NB4 (cell line): ENCODE results near the gene ITGA4.

Experiments used
- DNase-seq: peaks from one replicate; pipeline ENCODE4 v3.0.0; 2010; ENCODE audit warnings: low read depth
- H3K4me3 ChIP-seq: one replicate; pipeline ENCODE4 v1.5.1; 2011; ENCODE audit warnings: mild to moderate bottlenecking, low read depth, low read length, moderate library complexity
- MYC ChIP-seq: IDR thresholded peaks from 2 replicates; pipeline ENCODE4 v1.6.1; 2011; ENCODE audit warnings: low read depth, low read length
- POLR2A ChIP-seq: IDR thresholded peaks from 2 replicates; pipeline ENCODE4 v1.6.1; 2011; ENCODE audit warnings: mild to moderate bottlenecking; ENCODE audit not compliant: insufficient read length; ENCODE audit errors: extremely low read depth
- TF ChIP-seq, protein P1 (sequence below): IDR thresholded peaks from 2 replicates; pipeline ENCODE4 v1.6.1; 2011; ENCODE audit warnings: low read depth, low read length
- TF ChIP-seq, protein P2 (sequence below): IDR thresholded peaks from one replicate; pipeline ENCODE4 v1.5.1; 2012; ENCODE audit warnings: low read depth, low read length

Gene ITGA4

DNA sequence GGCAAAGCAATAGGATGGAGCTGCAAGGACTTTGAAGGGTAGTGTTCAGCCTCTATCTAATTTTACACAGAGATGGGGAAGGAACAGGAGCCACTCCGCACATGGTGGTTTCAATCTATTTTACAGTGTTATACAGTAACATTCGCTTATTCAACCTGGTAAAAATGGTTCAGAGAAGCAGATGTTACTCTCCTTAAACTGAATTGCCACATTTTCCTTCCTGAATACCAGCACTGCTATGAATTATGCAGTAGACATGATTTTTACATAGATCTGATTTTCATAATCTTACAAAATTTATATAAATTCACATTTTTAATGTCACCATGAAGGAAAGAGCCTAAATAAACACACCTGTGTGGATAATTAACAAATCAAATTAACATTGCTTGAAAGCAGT lies 85.0 kb downstream of the ITGA4 start:
- TF ChIP-seq, protein P1, sequence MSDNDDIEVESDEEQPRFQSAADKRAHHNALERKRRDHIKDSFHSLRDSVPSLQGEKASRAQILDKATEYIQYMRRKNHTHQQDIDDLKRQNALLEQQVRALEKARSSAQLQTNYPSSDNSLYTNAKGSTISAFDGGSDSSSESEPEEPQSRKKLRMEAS: no peak
- TF ChIP-seq POLR2A: no peak
- TF ChIP-seq MYC: no peak
- TF ChIP-seq, protein P2, sequence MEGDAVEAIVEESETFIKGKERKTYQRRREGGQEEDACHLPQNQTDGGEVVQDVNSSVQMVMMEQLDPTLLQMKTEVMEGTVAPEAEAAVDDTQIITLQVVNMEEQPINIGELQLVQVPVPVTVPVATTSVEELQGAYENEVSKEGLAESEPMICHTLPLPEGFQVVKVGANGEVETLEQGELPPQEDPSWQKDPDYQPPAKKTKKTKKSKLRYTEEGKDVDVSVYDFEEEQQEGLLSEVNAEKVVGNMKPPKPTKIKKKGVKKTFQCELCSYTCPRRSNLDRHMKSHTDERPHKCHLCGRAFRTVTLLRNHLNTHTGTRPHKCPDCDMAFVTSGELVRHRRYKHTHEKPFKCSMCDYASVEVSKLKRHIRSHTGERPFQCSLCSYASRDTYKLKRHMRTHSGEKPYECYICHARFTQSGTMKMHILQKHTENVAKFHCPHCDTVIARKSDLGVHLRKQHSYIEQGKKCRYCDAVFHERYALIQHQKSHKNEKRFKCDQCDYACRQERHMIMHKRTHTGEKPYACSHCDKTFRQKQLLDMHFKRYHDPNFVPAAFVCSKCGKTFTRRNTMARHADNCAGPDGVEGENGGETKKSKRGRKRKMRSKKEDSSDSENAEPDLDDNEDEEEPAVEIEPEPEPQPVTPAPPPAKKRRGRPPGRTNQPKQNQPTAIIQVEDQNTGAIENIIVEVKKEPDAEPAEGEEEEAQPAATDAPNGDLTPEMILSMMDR: no peak

DNA sequence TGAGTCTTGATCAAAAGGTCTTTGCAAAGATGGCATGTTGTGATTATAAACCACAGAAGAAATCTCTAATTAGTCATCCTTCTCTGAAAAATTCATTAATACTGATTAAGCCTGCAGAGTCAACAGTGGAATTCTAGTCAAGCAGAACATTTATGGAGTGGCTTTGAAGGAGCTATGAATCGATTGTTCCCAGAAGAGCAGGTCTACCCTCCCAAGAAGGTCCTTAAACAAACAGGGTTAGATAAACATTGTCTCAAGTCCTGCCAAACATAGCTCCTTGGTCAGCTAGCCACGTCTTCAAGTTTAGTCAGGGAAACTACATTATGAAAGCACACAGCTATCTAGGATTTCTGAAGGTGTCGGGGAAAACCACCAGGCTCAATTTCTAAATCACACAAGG lies 88.9 kb downstream of the ITGA4 start:
- no peak for DNase-seq
- TF ChIP-seq MYC (no peak), POLR2A (no peak)
- TF ChIP-seq, protein P2: no peak
- no peak overlapping the region for H3K4me3 ChIP-seq

More for the DNA sequence above, 85.0 kb downstream of the ITGA4 start:
- H3K4me3 ChIP-seq: no peak overlapping the region
- no peak for DNase-seq

DNA sequence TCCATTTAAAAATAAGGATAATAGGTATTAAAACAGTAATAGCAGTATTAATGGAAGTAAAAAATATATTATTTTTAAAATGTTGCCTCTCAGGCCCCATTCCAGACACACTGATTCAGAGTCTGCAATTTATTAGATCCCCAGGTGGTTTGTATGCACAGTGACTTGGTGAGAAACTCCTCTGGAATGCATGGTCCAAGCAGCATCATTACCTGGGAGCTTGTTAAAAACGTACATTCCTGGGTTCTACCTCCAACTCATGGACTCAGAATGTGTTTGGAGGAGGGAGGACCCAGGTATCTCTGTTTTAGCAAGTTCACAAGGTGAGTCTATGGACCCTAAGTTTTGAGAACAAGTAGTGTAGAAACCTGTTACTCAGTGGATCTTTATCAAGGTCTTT lies 95.6 kb downstream of the ITGA4 start:
- H3K4me3 ChIP-seq: no peak overlapping the region
- no peak for DNase-seq
- TF ChIP-seq, protein P2: no peak
- TF ChIP-seq POLR2A (no peak), MYC (no peak)
- TF ChIP-seq, protein P1: no peak

DNA sequence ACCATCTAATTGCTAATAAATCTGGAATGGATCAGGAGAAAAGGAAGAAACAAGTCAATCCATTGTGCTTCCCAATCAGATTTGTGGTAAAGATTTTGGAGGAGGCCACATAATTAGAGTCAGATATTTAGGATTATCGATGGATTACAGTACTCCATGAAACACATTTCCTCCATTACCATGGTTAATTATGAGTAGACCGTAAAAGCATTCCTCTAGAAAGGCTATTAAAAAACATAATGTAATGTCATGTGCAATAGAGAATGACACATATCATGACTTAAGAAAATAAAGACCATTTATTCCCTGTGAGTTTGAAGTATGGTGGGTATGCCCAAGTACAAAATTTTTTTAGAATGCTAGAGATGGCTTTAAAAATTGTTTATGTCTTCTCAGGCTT lies 96.1 kb downstream of the ITGA4 start:
- no peak for DNase-seq
- TF ChIP-seq POLR2A (no peak), MYC (no peak)
- TF ChIP-seq, protein P1: no peak
- TF ChIP-seq, protein P2: no peak
- H3K4me3 ChIP-seq: no peak overlapping the region

DNA sequence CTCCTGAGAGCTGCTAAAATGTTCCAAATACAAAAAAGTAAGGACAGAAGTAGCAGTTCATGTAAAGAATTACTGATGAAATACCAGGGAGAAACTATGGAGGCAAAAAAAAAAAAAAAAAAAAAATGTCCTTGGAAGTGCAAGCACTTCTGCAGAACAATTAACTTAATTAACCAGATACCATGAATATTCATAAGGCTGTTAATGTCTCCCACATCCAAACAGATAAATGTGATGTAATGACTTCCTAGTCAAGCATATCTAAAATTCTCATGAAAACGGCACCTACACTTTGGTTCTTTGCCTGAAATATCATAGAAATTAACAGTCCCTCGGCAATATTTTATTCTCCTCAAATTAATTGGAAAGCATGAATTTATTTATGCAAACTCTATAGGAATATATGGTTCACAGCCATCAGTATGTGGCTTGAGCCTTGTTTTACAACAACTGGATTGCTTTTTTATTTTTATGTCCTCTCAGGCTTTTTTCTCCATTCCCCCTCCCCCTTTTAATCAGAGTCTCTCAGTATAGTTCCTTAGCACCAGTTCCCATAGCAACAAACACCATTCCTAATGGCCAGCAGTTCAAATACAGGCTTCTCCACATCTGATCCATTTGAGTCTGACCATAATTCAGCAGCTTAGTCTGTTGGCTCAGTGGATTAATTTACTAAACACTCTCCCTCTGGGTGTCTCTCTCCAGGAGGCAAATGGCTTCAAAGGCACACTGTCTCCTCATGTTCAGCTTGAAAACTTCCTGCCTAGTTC lies 97.1 kb downstream of the ITGA4 start:
- DNase-seq: no peak
- TF ChIP-seq MYC: no peak
- H3K4me3 ChIP-seq: no peak overlapping the region

DNA sequence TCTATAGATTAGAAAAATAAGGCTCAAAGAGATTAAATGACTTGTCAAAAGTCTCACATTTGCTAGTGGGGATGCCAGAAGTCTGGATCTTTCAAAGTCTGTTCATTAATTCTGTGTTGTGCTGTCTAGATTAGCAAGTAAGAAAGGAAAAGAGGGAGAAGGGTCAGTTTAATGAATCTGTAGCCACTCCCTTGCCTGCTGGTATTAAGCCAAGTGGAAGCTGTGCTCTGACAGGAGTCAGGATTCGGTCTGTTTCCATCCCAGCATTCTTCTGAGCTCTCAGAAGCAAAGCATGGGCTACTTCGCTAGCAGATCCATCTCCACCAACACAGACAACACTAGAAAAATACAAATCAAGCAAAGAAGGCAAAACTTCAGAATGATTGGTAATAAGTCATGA lies 101.2 kb downstream of the ITGA4 start:
- TF ChIP-seq, protein P1: no peak
- TF ChIP-seq, protein P2: no peak
- TF ChIP-seq MYC: no peak
- no peak for TF ChIP-seq POLR2A
- no peak for DNase-seq
- no peak overlapping the region for H3K4me3 ChIP-seq
